ENCODE measurements around the gene TRPM2.

- TF ChIP-seq CTCF (IDR thresholded peaks at IDR 0.05; ENCODE audit: low read depth, low read length) (no peak), EZH2phosphoT487 (IDR thresholded peaks at IDR 0.05; ENCODE audit: low read depth) (no peak)
These were observed 108.1 kb downstream of the TRPM2 start for GRCh38 chr21:44461464-44462001.

Measured in OCI-LY3 (cell line).